ENCODE measurements around the gene GLTPD2.
A peak's percentile ranks its signal among the peaks of the same experiment; 100 is the strongest.

GLTPD2 gene

GRCh38 chr17:4785311-4786105 is 3.3 kb upstream of the GLTPD2 start:
- H3K4me3 ChIP-seq (ENCODE audit: low read depth, low read length): no peak overlapping the region

DNA sequence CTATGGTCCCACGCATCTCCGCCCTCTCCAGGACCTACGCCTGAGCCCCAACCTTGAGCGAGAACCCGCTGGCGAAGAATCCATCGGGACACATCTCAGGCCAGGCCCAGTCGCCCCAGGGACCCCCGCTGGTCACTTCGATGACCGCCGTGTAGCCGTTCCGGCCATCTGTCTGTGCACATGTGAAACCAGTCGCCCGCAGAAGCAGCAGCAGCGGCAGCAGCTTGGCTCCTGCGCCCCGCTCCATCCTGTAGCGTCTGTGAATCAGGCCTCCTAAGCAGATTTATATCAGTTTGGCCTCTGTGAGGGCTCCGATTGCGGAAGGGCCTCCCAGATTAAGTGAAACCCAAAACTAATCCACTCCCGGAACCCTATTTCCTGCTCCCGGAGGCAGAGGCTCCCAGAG is 2.7 kb upstream of the GLTPD2 start, which contains the start of gene VMO1:
Gene VMO1, minus strand, starts transcription at position 259 of the 406 bp plus-strand sequence. Its CDS starts 12 bp downstream, at position 247.
- peak within 1 kb of the TSS; percentile 12 for H3K4me3 ChIP-seq (ENCODE audit: low read depth, low read length)
- no peak for DNase-seq (ENCODE audit: low read depth)
- TF ChIP-seq CTCF (conservative IDR thresholded peaks at IDR 0.05; ENCODE audit: low read depth, low read length): no peak

More at GRCh38 chr17:4785311-4786105, 3.3 kb upstream of the GLTPD2 start:
- no peak for DNase-seq (ENCODE audit: low read depth)
- no peak for TF ChIP-seq CTCF (conservative IDR thresholded peaks at IDR 0.05; ENCODE audit: low read depth, low read length)

DNA sequence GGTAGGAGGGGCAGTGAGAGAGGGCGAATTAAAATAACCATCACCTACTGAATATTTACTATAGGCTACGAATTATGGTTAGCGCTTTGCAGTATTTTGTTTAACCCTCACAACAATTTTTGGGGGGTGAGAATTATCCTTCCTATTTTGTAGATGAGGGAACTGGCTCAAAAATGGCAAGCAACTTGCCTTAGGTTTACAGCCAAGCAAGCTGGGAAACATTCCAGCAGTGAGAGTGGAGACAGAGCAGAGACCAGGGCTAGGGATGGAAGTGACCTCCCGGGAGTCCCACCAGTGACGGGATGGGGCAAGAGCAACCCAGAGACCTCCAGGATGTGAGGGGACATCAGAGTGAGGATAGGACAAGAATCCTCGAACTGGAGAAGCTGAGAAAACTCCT is 2.2 kb upstream of the GLTPD2 start:
- no peak for TF ChIP-seq CTCF (conservative IDR thresholded peaks at IDR 0.05; ENCODE audit: low read depth, low read length)
- no peak overlapping the region for H3K4me3 ChIP-seq (ENCODE audit: low read depth, low read length)

GRCh38 chr17:4788159-4788806 is 481 bp upstream of the GLTPD2 start:
- no peak for TF ChIP-seq CTCF (conservative IDR thresholded peaks at IDR 0.05; ENCODE audit: low read depth, low read length)
- no peak for DNase-seq (ENCODE audit: low read depth)
- no peak overlapping the region for H3K4me3 ChIP-seq (ENCODE audit: low read depth, low read length)

More for the DNA sequence above, 2.2 kb upstream of the GLTPD2 start:
- DNase-seq (ENCODE audit: low read depth): no peak

DNA sequence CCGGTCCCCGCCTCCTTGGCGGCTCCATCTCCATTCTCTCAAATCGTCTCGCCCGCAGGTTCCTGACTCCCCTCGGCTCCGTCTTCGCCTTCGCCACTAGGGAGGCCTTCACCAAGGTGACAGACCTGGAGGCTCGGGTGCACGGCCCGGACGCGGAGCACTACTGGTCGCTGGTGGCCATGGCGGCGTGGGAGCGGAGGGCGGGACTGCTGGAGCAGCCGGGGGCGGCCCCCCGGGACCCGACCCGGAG is 862 bp downstream of the GLTPD2 start:
- no peak for DNase-seq (ENCODE audit: low read depth)
- no peak for TF ChIP-seq CTCF (conservative IDR thresholded peaks at IDR 0.05; ENCODE audit: low read depth, low read length)
- H3K4me3 ChIP-seq (ENCODE audit: low read depth, low read length): peak overlapping the region; percentile 66

GRCh38 chr17:4789951-4790704 is 1.4 kb downstream of the GLTPD2 start:
- peak; percentile 87 for DNase-seq (ENCODE audit: low read depth)
- peak overlapping the region; percentile 66 for H3K4me3 ChIP-seq (ENCODE audit: low read depth, low read length)
- TF ChIP-seq CTCF (conservative IDR thresholded peaks at IDR 0.05; ENCODE audit: low read depth, low read length): peak; percentile 52
